ENCODE results near the gene FKBP1A. TPM values are rescaled to one million over a fixed set of nuclear protein-coding genes. Genes with fewer than 3 reads are reported as not detected.

FKBP1A gene
- total RNA-seq, 2 donors from 2014 or later: 103 to 161 TPM

GRCh38 chr20:1369970-1370369 lies 22.9 kb downstream of the FKBP1A start:
- H3K9me3 ChIP-seq: no peaks in the 10 kb centered on the region

DNA sequence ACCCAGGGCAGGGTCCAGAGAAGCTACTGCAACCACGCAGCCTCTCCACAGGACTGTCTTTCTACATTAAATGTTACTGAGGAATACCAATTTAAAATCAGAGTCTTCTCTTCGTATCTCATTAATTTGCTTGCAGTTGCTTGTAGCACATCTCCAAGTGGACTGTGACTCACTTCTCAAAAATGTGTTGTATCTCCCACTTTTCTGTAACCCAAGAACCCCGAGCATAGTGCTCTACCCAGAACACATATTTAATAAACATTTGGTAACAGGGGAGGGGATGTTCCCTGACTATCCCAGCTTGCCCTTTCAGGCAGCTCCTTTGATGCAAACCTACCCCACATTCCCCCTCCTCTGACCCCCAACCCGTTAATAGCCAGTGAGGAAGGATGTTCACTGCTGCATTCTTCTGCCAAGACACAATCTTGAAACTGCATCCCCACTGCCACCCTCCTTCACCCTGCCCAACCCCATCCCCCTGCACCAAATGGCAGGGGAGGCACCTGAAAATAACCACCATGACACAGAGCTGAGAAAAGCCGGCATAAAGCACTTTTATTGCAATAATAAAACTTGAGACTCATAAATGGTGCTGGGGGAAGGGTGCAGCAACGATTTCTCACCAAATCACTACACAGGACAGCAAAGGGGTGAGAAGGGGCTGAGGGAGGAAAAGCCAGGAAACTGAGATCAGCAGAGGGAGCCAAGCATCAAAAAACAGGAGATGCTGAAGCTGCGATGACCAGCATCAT lies 24.2 kb downstream of the FKBP1A start:
- H3K36me3 ChIP-seq: no peaks in the 10 kb centered on the region
- TF ChIP-seq CTCF (IDR thresholded peaks at IDR 0.05) (no peak), POLR2A (IDR thresholded peaks at IDR 0.05) (no peak), POLR2AphosphoS5 (IDR thresholded peaks at IDR 0.05) (peak; percentile 10)
- 36% methylated on average over 7 of the region's 7 CpGs for WGBS

More at GRCh38 chr20:1369970-1370369, 22.9 kb downstream of the FKBP1A start:
- 72% methylated on average over 3 of the region's 3 CpGs for WGBS
- Histone ChIP-seq H3K4me3 (no peak overlapping the region), H3K27me3 (replicated peaks; ENCODE audit: insufficient read depth) (no peaks in the 10 kb centered on the region), H3K36me3 (no peaks in the 10 kb centered on the region), H3K27ac (no peak overlapping the region), H3K4me1 (replicated peaks) (peaks cover 16% of the 10 kb centered on the region)
- intact Hi-C loops (cut with DNase I): no loop called here
- no peak for TF ChIP-seq POLR2AphosphoS5 (IDR thresholded peaks at IDR 0.05)
- TF ChIP-seq CTCF (IDR thresholded peaks at IDR 0.05): no peak
- no peak for TF ChIP-seq POLR2A (IDR thresholded peaks at IDR 0.05)
- no peak for DNase-seq (ENCODE audit: low spot score)

GRCh38 chr20:1367479-1367878 lies 25.4 kb downstream of the FKBP1A start:
- no peaks in the 10 kb centered on the region for H3K9me3 ChIP-seq
- no peak for DNase-seq (ENCODE audit: low spot score)
- no peak overlapping the region for H3K4me3 ChIP-seq
- TF ChIP-seq CTCF (IDR thresholded peaks at IDR 0.05) (no peak), POLR2A (IDR thresholded peaks at IDR 0.05) (no peak)
- intact Hi-C loops (cut with DNase I): no loop called here
- no peak overlapping the region for H3K27ac ChIP-seq
- no peaks in the 10 kb centered on the region for H3K36me3 ChIP-seq
- H3K4me1 ChIP-seq (replicated peaks): peaks cover 16% of the 10 kb centered on the region
- WGBS: 95% methylated on average over 4 of the region's 4 CpGs
- H3K27me3 ChIP-seq (replicated peaks; ENCODE audit: insufficient read depth): no peaks in the 10 kb centered on the region

More for the DNA sequence above, 24.2 kb downstream of the FKBP1A start:
- Histone ChIP-seq H3K27me3 (replicated peaks; ENCODE audit: insufficient read depth) (no peaks in the 10 kb centered on the region), H3K4me1 (replicated peaks) (peaks cover 16% of the 10 kb centered on the region), H3K4me3 (no peak overlapping the region), H3K27ac (no peak overlapping the region), H3K9me3 (no peaks in the 10 kb centered on the region)
- intact Hi-C loops (cut with DNase I): no loop called here
- no peak for DNase-seq (ENCODE audit: low spot score)

DNA sequence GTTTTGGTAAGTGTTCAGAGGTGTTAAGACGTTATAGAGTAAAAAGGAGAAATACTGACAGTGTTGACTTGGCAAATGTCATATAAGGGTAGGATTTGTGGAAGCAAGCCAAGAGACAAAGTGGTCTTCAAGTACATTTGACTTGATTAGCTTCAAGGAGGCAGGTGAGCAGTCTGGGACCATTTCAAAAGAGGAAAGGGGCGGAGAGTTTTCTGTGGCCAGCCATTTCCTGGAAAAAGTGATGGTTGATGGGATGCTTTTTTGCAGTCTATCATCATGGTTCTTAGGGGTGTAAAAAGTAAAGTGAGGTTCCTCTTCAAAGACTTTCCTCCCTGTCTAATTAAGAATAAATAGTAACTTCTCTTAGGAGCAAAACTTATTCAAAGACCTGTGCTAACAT lies 28.7 kb downstream of the FKBP1A start:
- Histone ChIP-seq H3K4me1 (replicated peaks) (peaks cover 5% of the 10 kb centered on the region), H3K27ac (no peak overlapping the region), H3K36me3 (no peaks in the 10 kb centered on the region), H3K9me3 (no peaks in the 10 kb centered on the region), H3K27me3 (replicated peaks; ENCODE audit: insufficient read depth) (no peaks in the 10 kb centered on the region), H3K4me3 (no peak overlapping the region)
- TF ChIP-seq CTCF (IDR thresholded peaks at IDR 0.05) (no peak), POLR2AphosphoS5 (IDR thresholded peaks at IDR 0.05) (no peak), POLR2A (IDR thresholded peaks at IDR 0.05) (no peak)
- intact Hi-C loops (cut with DNase I): no loop called here
- DNase-seq (ENCODE audit: low spot score): no peak
- 76% methylated on average over 2 of the region's 2 CpGs for WGBS

DNA sequence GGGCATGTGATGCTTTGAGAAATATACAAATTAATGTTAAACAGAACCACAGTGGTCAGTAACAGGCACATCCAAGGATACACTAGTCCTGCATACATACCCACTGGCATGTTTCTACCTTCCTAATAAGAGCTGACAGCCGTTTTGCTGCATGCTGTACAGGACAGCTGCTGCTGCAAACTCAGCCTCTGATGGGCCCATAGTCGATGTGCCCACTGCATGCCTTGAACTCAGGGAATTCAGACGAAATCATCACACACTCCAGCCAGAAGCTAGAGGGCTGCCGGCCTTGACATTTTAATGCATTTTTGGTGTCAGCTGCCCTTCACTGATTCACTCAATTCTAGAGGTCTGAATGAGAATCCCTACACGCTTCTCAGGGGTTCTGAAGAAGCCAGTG lies 29.3 kb downstream of the FKBP1A start:
- H3K27ac ChIP-seq: no peak overlapping the region
- H3K36me3 ChIP-seq: no peaks in the 10 kb centered on the region
- H3K4me3 ChIP-seq: no peak overlapping the region
- no peaks in the 10 kb centered on the region for H3K9me3 ChIP-seq
- intact Hi-C loops (cut with DNase I): no loop called here
- TF ChIP-seq CTCF (IDR thresholded peaks at IDR 0.05) (no peak), POLR2A (IDR thresholded peaks at IDR 0.05) (no peak), POLR2AphosphoS5 (IDR thresholded peaks at IDR 0.05) (no peak)
- H3K4me1 ChIP-seq (replicated peaks): peaks cover under 1% of the 10 kb centered on the region
- 82% methylated on average over 5 of the region's 5 CpGs for WGBS
- H3K27me3 ChIP-seq (replicated peaks; ENCODE audit: insufficient read depth): no peaks in the 10 kb centered on the region
- DNase-seq (ENCODE audit: low spot score): no peak

Measured in prostate gland (tissue), 2 donors.